GM18499 (cell line): Measurements from ENCODE around the gene FOXN1.

Source experiments
- ATAC-seq: cut with Tn5 transposase; IDR thresholded peaks from one replicate; pipeline ENCODE4 v1.9.1; 2021; ENCODE audit warnings: moderate number of reproducible peaks; ENCODE audit not compliant: insufficient read depth, unreplicated experiment

The FOXN1 gene

DNA sequence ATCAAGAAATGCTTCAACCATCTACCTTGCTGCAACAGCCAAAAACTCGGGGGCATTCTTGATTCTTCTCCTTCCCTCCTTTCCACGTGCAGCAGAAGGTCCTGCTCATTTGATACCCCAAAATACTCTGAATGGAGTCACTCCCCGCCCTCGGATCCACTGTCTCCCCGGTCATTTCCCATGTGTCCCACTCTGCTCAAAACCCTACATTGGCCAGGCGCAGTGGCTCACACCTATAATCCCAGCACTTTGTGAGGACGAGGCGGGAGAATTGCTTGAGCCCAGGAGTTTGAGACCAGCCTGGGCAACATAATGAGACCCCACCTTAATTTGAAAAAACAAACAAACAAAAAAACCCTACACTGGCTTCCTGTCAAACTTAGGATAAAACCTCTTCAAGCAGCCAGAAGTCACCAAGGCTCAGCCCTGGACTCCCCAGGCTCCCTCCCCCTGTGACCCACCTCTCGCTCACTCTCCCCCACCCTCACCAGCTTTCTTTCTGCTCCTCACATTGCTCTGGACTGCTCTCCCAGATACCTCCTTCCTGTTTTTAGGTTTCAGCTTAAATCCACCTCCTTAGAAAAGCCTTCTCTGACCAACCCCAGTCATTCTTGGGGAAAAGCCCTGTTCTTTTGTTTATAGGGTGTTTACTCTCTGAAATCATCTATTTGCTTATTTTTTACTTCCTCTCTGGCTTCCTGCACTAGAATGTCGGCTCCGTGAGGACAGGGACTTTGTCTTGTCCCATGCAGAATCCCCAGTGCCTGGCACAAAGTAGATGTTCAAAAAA, 29.9 kb upstream of the FOXN1 start:
- no peak for ATAC-seq

DNA sequence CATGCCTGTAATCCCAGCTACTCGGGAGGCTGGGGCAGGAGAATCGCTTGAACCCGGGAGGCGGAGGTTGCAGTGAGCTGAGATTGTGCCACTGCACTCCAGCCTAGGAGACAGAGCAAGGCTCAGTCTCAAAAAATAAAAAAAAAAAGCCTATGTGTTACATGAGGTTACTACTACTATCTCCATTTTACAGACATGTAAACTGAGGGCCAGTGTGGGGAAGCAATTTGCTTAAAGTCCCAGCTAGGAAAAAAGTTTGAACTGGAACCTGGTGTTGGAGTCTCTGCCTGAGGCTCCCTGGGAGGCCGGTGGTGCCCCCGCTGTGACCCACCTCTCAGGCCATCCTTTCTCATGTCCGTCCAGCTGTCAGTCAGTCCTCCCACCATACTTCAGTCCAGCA, 28.2 kb upstream of the FOXN1 start:
- ATAC-seq, result no peak

DNA sequence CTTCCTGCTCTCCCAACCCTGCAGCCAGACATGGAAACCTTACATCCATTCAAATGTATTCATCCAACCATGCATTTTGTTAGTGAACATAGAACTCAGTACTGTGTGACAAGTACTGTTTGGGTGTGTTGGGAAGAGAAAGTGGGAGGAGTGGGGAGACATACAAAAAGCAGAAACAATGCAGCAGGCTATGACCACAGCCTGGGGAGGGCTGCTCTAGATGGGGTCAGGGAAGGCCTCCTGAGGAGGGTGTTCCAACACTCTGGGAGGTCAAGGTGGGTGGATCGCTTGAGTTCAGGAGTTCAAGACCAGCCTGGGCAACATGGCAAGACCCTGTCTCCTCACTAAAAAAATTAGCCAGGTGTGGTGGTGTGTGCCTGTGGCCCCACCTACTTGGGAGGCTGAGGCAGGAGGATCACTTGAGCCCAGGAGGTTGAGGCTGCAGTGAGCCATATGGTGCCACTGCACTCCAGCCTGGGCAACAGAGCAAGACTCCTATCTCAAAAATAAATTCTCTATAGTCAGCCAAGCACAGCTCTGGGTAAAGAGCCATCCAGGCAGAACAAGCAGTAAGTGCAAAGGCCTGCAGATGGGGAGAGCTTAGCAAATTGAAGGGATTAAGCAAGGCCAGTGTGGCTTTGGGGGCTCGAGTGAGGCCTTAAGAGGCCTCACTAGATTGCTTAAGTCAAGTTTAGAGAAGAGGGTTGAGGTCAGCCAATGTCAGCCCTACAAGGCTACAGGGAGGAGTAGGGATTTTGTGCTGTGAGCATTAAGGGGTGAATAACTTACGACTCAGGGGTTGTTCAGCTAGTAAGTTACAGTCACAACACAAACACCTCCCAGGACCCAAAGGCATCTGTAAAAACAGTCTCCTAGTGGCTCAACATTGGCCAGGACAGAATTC, 27.2 kb upstream of the FOXN1 start:
- no peak for ATAC-seq

DNA sequence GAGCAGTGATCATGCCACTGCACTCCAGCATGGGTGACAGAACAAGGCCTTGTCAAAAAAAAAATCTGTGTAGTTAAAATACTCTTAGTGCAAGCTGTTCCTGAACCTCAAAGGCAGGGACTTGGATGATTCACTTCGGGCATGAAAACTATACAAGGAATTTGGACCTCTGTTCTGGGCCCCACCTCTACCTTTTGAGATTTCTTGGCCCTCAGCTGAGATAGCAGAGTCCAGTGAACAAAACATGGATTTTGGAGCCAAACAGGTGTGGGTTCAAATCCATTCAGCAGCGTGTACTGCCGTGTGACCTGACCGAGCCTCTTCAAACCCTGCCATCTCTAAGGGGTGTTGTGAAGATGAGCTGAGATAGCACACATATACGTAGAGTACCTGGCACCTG, 25.9 kb upstream of the FOXN1 start:
- ATAC-seq, result no peak

DNA sequence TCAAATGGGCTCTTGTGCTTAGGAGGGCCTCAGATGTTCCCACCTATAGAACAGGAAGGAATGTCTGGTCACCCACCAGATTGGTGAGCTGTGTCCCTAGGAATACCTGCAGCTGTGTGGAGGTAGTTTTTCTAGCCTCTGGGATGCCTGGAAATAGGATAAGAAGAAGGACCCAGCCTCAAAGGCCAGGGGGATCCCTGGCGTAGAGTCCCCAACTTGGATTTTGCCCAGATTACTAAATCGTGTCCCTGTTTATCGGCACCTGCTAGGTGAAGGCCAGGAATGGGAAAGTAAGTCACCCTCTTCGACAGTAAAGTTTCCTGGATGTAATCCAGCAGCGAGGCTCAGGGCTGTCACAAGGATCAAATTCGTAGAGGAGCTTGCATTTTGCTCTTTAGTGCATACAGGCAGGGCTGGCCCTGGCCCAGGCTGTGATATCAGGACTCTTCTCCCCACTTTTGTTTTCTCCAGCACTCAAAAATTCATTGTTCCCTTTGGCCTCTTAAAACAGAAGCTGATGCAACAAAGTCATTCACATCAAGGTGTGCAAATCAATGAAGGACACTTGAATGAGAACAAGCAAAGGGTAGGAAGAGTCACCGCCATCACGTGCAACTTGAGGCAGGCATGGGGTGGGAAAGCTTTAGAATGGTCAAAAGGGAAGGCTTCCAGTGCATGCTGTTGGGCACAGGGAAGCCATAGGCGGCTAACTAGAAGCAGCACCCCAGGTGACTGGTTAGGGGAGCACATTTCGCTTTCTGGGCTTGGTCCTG, 25.2 kb upstream of the FOXN1 start:
- ATAC-seq, result no peak

DNA sequence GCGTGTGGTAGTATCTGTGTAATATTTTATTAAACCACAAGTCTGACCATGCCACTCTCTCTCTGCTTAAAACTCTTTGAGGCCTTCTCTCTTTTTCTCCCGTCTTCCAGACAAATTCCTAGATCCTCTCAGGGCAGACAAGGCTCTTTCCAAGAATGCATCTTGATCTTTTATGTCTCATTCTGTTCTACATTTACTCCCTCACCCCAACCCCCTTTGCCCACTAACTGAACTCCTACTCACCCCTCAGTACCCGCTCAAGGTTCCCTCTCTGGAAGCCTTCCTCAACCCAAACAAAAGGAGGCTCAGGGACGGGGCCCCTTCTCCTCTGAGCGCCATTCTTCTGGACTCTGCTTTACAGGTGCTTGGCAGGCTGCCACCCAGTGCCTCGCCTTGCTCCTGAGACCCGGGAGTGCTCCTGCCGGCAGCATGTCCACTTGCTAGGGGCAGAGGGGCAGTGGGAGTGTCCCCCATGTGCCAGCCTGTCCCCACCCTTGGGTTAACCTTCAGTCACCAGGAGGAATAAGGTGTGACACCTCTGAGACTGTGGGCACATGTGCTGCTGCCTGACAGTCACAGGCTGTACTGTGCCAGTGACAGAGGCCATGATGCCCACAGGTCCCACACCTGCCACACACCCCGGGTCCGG, 23.5 kb upstream of the FOXN1 start:
- ATAC-seq, result no peak

DNA sequence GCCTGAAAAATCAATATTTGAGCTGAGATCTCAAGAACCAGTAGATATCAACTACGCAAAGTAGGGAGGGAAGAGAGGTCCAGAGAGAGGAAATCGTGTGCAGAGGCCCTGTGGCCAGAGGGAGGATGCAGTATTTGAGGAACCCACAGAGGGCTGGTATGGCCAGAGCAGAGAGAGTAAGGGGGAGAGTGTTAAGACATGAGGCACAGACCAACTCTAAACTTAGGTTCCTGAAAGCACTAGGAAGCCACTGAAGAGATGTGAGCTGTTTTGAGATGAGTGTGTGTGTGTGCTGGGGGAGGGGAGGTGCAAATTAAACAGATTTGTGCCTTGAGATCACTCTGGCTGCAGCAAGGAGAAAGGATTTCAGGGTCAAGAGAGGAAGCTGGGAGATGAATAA, 21.9 kb upstream of the FOXN1 start:
- ATAC-seq, result peak; percentile 82

DNA sequence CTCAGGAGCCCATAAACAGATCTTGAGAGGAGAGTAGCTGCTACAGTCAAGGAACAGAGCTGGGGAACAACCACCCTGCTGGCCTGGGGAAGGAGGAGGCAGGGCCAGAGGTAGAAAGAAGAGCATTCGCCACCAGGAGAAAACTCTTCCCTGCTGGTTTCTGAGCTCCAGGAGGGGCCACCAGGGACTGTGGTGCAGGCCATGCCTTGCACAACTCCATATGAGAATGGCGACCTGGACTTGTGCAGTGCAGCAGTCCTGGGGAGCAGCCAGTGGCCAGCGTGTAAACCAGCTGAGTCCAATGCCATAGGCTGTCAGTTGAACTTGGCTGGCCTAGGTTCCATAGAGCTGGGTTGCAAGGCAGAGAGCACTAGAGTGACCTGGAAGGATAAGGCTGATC, 21.1 kb upstream of the FOXN1 start:
- no peak for ATAC-seq

DNA sequence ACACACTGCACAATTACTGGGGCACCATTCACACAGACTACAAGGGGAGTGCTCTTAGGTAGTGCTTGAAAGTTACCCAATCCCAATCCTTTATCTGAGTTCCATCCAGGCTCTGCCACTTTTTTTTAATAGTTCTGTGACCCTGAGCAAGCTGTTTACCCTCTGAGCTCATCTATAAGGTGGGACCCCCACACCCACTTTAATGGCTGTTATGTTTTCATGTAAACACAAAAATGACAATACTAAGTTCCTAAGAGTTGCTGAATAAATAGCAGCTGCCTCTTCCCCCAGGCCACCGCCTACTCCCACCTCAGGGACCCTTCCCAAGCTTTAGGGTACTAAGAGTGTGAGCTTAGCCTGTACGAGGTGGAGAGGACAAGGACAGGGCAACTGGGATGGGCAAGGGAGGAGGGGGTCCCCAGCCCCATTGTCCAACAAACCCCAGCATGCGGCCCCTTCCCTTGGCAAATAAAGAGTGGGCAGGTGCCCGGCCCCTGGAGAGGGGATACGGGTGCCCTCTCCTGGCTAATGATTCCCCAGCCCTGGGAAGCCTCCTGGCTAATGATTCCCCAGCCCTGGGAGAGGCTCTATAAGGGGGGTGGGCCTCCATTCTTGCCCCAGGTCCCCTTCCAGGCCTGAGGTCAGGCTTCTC, 18.1 kb upstream of the FOXN1 start:
- no peak for ATAC-seq

DNA sequence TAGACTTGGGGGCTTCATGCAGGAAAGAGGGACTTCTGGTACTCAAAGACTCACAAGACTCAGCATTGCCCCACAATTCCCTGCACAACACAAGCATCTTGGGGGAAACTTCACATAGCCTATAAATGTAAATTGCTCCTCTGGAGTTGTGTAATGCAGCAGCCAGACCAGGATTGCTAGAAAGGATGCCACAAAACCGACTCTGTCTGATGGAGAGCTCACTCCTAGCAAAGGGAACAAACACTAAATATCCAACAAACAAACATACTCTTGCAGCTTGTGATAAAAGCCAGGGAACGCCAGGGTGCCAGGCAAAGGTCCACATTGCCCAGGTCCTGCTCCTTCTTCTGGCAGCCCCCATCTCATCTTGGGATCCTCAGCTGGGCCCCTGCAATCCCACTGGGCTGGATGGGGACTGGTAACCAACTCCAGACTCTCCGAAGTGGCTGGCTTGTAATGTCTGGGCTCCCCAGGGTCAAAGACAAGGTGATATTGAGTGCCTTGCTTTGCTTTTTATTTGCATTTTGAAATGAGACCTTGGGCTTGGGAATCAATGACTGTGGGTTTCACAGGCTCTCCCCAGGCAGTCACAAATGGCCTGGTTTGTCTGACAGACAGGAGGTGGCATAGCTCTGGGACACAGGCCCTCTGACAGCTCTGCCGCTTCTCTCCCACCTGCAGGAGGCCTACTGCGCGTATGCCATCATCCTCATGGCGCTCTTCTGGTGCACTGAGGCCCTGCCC, 17.4 kb upstream of the FOXN1 start:
- no peak for ATAC-seq

DNA sequence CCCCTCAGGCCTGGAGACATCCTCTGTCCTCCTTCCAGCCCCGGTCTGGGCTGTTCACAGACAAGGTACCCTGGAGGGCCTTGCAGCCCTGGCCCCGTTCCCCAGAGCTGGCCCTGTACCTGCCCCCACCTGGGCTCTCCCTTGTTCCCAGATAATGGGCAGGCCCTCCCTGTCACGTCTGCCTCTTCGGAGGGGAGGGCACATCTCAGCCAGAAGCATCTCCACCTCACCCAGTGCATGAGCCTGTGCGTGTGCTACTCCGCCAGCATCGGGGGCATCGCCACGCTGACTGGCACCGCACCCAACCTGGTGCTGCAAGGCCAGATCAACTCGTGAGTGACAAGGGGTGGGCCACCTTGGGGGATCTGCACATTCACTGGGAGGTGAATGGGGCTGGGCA, 14.9 kb upstream of the FOXN1 start:
- no peak for ATAC-seq

DNA sequence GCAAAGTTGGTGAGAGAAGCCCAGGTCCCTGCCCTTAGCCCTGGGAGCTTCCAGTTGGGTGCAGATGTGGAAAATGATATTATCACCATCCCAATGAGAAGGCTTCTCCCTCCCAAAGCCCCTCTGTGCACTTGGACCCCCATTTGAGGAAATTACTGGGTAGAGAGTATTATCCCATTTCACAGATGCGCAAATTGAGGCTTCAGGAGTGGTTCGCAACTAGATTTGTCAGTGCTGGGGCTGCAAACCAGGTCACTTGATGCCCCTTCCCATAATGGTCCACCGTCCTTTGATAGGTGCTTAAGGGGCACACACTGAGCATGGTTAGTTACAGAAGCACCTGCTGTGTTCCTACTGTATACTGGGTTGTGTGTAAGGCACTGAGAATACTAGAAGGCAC, 14.3 kb upstream of the FOXN1 start:
- ATAC-seq, result no peak

DNA sequence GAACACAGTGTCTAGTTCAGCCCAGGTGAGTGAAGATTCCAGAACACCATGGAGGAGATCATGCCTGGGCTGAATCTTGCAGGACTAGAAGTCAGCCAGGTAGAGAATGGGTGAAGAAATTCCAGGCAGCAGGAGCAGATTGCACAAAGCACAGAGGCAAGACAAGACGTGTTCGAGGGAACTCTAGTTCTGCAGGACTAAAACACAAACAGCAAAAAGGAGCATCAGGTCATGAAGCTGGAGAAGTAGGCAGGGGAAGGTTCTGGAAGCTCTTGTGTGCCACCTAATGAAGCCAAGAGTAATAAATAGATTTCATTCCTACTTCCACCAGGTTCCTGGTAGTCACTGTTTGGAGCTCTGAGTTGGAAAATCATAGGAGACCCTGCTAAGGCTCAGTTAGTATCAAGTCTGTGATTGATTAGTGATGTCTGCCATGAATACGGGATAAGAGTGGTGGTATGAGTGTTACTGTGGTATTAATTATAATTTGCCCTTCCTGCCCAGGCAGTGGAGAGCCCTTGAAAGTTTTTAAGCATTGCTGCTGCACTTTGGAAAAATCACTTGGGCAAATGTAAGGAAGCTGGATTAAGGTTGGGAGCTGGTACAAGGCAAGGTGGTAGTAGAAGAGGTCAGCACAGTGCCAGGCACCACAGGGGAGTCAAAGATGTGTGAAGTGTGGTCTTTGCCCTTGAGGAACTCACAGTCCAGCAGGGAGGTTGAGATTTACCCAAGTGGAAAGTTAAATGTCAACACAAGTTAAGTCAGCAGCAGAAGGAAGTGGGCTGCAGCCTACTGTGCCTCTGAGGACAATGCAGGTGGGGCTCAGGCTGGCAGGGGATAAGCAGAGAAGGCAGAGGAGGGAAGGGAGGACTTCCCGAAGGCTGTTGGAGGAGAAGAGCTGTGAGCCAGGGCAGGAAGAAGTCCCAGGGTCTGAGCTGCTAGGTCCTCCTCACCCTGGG, 13.5 kb upstream of the FOXN1 start:
- ATAC-seq, result no peak

DNA sequence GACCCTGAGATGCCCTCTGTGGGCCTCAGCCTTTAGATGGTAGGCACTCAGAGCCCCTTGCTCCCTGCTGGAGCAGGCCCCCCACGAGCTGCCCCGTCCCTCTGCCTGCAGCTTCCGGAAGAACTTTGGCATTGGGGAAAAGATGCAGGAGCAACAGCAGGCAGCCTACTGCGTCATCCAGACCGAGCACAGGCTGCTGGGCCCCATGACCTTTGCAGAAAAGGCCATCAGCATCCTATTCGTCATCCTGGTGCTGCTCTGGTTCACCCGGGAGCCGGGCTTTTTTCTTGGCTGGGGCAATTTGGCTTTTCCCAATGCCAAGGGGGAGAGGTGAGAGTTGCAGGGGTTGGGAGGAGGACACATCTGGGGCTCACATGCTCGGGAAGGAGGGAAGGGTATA, 12.7 kb upstream of the FOXN1 start:
- no peak for ATAC-seq

DNA sequence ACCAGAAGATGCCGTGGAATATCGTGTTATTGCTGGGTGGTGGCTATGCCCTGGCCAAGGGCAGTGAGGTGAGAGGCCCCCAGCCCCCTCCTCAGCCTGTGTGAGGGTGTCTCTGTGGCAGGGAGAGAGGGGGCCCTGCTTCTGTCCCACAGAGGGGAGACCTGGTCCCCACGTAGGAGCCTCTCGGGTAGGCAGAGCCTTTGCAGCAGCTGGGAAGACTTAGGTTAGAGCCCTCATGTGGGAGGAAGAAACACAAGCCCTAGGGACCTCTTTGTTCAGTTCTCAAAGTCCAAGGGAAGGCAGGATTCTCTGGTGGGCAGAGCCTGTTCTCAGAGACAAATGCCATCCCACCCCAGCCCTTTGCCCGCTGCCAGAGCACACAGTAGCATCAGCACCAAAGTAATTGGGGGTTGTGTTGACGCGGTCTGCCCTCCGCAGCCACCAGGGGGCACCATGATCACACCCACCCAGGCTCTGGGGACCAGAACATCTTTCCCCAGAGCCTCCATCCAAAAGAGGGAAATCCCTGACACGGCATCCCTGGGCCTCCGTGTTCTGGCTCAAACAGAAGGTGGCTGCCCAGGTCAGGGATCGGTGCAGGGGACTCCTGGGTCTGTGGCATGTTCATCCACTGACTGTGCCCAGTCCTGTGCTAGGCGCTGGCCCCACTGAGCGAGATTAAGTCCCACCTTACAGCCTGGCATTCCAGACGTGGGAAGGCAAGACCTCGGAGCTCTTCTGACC, 11.5 kb upstream of the FOXN1 start:
- no peak for ATAC-seq

DNA sequence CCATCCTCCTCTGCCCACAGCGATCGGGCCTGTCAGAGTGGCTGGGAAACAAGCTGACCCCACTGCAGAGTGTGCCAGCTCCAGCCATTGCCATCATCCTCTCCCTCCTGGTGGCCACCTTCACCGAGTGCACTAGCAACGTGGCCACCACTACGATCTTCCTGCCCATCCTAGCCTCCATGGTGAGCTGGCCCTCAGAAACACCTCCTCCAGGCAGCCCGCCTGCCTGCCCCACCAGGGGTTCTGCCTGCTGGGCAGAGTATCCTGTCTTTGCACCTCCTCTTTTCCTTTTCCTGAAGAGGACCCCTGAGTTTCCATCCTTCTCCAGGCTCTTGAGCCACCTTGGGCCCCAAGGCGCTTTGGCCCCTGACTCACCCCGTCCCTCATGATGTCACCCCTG, 10.5 kb upstream of the FOXN1 start:
- no peak for ATAC-seq

DNA sequence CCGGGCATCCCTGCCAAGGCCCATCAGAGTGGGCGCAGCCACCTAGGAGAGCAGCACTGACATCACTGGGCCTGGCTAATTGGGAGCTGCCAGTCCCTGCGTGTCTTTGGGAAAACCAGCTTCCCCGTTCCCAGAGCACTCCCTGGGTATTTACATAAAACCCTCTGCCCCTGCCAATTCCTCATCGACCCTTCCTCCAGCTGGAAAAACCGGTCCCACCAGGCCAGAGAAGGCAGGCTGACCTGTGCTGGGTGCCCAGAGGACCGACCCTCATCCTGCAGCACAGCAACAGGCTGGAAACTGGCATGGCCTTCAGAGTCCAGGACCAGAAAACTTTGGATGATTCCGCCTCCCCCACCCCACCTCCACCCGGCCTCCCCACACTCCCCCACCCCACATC, 8.2 kb upstream of the FOXN1 start:
- no peak for ATAC-seq
